NCI-H2196 (cell line): Measurements from ENCODE around the gene SPHK1.

Source experiments
- DNase-seq: peaks from one replicate; lab custom pipeline; 2025; ENCODE audit not compliant: unreplicated experiment; lab: John Stamatoyannopoulos, UW

The SPHK1 gene

DNA sequence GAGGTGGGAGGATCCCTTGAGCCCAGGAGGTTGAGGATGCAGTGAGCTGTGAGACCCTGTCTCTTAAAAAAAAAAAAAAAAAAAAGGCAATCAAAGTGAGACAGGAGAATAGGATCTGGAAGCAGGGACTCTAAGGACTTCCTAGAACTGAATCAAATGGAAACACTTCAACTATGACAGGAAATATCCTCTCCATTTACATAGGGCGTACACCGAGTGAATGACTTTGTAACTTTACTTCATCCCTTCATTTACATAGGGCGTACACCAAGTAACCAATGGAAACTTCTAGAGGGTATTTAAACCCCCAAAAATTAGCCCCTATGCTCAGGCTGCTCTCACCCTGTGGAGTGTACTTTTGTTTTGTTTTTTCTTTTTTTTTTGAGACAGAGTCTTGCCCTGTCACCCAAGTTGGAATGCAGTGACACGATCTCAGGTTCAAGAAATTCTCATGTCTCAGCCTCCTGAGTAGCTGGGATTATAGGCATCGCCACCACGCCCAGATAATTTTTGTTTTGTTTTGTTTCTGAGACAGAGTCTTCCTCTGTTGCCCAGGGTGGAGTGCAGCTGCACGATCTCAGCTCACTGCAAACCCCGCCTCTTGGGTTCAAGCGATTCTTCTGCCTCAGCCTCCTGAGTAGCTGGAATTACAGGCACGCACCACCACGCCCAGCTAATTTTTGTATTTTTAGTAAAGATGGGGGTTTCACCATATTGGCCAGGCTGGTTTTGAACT lies 21.1 kb upstream of the SPHK1 start:
- no peak for DNase-seq

DNA sequence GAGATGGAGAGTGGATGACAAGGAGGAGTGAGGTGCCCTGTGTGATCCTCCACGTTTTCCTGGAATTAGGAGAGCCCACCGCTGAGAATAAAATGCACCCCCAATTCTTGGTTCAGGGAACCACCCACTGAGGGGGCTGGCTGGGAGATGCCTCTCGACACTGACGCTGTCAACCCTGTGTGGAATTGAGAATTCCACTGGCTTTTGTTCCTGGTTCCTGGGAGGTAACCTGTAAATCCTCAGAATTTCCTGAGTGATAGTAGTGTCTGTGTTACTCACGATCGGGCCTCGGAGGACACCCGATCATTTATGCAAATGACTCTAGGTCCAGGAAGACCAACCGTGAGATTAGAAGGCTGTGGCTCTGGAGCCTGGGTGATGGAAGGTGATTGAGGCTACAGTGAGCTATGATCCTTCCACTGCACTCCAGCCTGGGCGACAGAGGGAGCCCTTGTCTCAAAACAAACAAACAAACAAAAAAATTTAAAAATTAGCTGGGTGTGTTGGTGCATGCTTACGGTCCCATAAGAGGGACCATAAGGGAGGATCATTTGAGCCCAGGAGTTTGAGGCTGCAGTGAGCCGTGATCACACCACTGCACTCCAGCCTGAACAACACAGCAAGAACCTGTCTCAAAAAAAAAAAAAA lies 19.0 kb upstream of the SPHK1 start:
- DNase-seq = no peak

DNA sequence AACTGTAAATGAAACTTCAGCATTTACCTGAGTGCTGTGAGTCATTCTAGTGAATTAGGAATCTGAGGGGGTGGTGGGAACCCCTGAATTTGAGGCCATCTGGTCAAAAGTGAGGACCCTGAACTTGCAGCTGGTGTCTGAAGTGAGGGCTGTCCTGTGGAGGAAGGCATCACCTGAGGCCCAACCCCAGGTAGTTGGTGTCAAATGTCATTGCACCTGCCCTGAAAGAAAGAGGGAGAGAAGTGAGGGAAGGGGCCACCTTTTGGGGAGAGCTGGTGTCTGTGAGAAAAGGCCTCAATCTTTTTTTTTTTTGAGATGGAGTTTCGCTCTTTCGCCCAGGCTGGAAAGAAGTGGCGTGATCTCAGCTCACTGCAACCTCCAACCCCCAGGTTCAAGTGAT lies 18.2 kb upstream of the SPHK1 start:
- no peak for DNase-seq

DNA sequence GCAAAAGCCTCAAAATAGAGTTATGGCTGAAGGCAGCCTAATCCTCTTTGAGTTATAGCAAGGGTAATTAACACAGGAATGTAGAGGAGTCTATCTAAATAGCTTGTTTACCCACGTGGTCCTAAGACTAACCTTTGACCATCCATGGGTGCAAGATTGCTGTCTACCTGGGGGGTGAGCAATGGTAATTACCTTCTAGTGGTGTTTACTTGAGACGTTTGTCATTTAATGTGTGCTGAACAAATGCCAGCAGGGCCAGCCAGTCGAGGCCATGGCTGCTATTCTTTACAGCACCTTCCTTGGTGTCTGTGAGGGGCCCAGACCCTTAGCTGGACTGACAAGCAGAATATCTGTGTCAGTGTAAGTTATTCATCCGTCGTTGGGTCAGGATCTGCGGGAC lies 16.8 kb upstream of the SPHK1 start:
- DNase-seq = no peak

DNA sequence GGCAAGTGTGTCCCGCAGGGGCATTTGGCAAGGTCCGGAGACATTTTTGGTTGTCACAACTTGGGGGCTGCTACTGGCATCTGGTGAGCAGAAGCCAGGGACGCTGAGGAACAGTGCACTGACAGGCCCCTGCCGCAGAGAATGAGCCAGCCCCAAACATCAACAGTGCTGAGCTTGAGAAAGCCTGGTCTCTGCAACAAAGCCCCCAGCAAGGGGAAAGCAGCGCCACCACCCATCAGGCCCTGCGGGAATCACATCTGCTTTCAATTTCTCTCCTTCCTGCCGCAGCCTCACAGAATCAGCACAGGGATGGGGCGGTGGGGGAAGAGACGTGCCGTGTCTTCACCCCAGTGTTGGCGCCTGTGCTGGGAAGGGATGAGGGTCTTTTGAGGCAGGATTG lies 15.9 kb upstream of the SPHK1 start:
- DNase-seq = no peak

DNA sequence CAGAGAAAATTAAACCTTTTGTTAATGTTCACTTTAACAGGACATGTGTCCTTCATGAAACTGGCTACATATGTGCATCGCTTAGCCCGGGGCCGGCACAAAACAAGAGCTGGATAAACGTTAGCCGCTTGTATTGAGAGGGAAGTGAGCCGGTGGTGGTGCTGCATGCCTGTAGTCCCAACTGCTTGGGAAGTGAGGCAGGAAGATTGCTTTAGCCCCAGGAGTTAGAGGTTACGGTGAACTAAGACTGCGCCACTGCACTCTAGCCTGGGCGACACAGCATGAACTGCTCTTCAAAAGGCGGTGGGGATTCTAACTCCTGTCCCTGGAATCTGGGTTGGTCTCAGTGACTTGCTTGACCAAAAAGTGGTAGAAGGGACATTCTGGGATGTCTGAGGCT lies 15.0 kb upstream of the SPHK1 start:
- DNase-seq = no peak

DNA sequence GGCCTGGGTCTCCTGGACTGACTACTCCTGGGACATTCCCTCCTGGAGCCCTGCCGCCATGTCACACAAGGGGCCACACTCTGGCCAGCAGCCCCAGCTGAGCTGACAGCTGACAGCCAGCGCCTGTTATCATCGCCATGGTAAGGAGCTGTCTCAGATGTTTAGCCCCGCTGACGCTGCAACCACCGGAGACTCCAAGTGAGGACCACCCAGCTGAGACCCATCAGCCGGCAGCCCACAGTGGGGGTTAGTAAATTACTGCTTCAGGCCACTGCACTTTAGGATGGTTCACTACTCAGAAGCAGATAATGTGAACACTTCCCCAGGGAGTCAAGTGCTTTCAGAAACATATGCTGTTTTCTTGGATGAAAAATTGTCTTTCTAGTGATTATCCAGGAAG lies 14.6 kb upstream of the SPHK1 start:
- DNase-seq = no peak

DNA sequence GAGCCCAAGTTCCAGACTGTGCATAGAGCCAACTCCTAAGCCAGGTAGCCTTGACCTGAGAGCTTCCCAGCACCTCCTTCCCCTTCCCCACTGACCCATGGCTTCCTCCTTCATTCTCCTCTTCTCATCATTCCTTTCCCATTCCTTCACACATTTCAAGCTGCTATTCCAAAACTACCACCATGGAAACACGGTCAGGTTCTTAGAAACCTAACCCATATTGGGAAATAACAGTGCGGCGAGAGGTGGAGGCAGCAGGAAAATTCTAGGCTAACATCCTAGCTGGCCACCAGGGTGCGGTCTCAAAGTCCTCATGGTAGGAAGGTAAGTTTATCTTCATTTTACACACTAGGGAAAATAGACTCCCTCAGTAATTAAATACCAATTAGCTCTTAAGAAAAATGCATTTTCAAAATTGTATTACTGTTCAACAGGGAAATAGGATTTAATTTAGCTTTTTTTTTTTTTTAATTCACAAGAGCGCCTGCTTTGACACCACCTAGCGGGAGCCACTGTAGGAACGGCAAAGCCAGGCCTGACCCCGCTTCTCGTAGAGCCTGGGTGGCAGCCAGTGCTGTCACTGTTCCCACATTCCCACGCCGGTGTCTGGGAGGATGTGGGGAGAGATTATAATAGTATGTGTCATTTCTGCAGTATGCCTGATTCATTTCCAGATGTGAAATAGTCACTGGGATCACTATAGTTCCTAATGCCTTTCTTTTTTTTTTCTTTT lies 14.0 kb upstream of the SPHK1 start:
- DNase-seq = no peak

DNA sequence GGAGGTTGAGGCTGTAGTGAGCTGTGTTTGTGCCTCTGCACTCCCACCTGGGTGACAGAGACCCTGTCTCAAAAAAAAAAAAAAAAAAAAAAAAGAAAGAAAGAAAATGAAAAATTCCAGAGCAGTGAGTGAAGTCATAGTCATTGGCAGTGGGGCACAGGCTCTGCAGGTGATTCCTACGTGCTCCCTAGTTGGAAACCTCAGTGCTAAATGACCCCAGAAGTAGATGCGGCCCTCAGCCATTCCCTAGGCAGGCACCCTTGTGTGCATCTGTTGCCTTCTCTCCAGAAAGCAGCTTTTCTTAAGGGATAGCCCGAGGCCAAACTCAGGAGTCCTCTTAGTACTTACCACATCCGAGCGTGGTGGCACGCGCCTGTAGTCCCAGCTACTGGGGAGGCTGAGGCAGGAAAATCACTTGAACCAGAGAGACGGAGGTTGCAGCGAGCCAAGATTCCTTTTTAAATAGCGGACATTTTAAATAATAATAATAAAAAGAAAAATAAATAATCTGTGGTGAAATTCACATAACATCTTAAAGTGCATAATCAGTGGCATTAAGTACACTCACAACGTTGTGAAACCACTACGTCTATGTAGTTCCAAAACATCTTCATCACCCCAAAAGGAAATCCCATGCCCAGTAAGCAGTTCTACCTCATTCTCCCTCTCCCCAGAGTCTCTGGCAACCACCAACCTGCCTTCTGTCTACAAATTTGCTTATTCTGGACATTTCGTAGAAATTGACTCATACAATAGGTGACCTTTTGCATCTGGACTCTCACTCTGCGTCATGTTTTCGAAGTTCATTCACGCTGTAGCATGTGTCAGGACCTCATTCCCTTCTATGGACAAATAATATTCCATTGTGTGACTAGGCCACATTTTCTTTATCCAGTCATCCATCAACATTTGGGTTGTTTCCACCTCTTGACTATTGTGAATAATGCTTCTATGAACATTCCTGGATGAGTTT lies 12.5 kb upstream of the SPHK1 start:
- DNase-seq = no peak

DNA sequence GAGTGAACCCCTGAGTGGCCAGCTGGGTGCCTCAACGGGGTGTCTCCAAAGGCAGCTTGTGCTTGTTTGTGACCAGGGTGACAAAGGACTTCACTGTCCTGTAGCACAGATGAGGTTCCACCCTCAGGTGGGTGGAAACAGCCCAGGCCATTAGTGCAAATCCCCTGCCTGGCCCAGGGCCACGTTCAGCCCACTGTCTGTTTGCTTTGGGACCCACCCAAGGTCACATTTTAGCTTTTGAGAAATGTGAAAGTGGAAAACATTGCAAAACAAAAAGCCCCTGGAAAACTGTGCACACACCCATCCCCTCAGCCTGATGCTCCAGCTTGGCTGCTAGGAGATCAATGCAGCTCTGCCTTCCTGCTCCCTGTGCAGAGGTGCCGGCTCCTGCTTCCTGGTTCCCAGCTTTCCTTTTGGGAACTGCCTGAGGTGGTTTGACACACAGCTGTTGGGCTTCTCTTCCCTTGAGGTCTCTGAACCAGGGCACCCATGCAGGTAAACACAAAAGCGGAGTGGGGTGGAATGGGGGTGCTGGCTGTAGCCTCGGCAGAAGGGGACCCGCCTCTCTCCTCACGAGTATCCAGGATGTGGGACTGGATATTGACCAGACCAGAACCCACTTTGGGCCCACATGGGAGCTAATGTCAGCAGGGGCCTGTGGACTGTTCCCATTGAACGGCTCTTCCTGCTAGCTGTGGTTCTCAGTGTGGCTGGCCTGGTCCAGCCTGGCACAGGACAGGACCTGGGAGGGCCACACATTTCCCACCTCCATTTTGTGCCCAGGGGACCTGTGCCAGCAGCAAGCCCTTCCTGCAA lies 7.9 kb upstream of the SPHK1 start:
- no peak for DNase-seq

DNA sequence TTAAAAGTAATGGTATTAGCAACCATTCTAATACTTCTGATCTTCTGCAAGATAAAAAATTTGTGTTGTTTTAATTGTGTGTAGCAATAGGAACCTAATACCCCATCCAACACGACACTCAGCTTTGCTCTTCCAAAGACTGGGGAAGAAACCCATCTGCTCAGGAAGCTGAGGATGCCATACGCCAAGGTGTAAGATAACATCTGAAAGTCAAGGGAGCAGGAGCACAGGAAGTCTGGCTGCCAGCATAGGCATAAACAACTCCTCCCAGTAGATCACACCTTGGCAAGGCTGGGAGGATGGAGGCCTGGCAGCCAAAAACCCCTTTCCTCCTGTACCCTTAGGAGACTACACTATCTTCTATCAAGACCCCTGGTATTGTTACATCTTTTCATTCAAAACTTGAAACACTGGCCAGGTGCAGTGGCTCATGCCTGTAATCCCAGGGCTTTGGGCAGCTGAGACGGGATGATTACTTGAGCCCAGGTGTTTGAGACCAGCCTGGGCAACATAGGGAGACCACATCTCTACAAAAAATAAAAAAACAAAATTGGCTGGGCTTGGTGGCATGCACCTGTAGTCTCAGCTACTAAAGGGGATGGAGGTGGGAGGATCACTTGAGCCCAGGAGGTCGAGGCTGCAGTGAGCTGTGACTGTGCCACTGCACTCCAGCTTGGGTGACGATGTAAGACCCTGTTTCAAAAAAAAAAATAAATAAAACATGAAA lies 5.7 kb upstream of the SPHK1 start:
- no peak for DNase-seq

DNA sequence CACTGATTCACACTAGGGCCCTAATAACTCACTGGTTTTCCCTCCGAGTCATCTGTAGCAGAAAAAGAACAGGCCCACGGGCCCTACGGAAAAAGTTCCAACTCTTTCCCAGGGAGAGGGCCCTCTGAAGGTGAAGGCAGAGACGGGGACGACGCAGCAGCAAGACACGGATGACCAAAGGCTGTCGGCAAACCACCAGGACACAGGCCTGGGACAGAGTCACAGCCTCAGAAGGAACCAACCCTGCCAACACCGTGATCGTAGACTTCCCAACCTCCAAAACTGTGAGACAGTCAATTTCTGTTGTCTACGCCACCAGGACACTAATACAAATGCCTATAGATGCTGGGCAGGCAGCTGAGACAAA lies 5.2 kb upstream of the SPHK1 start:
- DNase-seq = no peak

DNA sequence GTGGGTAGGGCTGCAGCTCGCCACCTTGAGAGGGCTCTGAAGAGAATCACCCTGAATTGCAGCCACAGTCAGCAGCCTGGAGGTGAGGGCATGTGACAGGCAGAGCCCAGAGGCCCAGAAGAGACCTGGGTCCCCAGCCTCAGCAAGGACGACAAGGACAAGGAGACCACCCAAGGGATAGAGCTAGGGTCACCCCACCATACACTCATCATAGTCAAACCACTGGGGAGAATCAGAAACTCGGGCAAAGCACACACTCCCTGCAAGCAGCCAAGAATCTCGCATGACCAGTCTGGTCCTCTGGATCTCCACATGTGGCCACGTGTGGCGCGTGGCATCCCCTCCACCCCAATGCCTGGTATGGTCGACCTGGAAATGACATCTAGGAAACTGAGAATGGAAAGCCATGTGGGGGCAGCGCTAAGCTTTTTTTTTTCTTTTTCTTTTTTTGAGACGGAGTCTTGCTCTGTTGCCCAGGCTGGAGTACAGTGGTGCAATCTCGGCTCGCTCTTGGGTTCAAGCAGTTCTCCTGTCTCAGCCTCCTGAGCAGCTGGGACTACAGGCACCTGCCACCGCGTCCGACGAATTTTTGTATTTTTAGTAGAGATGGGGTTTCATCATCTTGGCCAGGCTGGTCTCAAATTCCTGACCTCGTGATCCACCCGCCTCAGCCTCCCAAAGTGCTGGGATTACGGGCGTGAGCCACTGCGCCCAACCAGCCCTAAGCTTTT lies 4.6 kb upstream of the SPHK1 start:
- no peak for DNase-seq

DNA sequence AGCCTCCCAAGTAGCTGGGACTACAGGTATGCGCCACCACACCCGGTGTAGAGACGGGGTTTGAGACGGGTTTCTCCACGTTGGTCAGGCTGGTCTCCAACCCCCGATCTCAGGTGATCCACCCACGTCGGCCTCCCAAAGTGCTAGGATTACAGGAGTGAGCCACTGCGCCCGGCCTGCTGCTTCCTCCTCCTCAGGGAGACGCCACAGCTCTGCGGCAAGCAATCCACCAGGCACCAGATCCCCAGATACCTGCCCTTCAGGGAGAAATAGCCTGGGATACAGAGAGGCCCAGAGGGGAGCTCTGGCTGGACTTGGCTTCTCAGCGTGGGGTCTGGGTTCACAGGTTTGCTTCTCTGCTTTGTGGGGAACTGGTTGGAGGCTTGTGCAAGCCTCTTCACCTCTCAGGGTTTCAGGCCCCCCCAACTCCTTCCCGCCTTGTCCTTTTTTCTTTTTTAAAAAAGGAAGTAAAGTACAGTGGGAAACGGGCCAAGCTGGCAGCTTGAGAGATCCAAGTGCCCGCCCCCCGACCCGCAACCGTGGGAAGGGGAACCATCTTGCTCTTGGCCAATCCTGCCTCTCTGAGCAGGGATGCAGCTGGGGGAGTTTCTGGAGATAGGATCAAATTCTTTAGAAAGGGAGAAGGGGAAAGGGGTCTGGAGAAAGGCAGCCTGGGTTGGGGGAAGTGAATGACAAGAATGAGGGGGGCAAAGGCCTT lies 2.6 kb upstream of the SPHK1 start:
- no peak for DNase-seq

DNA sequence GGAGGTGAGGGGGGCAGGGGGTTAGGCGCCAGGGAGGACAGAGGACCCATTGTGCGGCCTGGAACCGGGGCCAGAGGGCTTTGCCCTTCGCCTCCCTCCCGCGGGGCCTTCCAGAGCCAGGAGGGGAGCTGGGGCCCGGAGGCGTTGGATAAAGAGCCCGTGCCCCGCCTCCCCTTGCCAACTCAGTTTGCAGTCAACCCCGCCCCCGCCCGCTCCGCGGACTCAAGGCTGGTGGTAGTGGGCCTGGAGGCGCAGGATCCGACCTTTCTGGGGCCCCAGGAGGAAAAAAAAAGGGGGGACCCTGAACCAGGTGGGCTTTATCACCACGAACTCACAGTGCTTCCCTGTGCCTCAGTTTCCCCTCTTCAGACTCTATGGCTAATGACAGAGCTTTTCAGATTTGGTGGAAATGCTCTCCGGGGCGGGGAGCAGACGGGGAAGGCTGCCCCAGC lies 2.0 kb upstream of the SPHK1 start:
- no peak for DNase-seq

DNA sequence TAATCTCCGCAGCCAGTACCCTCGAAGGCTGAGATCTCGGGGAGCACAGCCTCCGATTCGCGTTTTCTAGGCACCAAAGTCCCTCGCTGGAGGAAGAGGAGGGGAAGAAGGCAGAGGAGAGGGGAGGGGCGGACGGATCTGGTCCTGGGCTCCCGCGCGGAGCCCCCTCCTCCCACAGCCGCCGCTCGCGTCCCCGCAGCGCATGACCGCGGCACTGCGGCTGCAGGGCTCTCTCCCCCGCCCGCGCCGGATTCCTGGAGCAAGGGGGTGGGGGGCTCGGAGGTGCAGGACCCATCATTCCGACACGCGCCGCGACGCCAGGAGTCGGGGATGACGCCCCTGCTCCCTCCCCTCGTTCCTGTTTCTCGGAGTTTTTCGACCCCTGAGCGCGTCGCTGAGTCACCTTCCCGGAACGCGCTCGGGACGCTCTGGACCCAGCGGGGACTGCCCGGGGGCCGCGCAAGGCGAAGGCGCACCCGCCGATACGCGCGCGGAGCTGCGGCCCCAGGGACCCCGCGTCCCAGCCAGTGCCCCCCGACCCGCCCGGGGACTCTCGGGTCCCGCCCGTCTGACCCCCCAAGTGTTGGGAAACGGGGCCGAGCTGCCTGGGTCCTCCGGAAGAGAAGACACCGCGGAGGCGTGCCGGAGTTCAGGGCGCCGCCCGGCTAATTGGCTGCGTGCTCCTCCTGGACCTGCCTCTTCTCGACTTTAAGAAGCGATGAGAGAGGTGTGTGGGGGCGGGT lies 1.4 kb upstream of the SPHK1 start:
- DNase-seq = peak; percentile 52

DNA sequence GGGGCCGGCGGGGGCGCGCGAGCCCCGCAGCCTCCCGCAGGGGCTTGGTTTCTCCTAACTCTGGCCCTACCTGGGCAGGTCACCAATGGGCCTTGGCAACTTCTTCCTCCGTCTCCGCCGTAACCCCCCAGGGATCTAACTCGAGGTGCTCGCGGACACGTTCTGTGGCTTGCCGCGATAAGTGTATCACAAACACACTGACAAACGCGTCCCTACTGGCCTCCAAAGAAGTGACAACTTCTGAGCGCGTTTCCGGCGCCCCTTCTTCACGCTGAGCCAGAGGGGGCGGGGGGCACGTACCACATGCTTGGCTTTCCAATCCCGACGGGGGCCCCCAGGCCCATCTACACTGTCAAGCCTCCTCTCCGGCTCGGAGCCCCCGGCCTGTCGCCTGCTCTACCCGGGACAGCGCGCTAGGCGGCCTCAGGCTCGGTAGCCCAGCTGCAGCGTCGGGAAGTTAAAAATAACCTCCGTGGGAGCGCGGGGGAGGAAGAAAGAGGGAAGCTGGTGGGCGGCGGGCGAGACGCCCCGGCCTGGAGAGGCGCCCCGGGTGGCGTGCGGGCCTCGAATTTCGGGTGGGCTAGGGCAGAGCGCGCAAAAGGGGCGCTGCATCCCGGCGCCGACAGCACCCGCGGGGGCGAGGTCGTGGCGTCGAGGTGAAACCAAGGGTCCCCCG lies 725 bp upstream of the SPHK1 start:
- no peak for DNase-seq
